Ishikawa (cell line): ENCODE measurements around the gene TUBGCP6.

Experiments
- CEBPB ChIP-seq: IDR thresholded peaks from 2 replicates; pipeline ENCODE4 v1.6.1; 2012
- CREB1 ChIP-seq: IDR thresholded peaks from 2 replicates; pipeline ENCODE4 v1.6.1; 2012; ENCODE audit warnings: low read depth
- EGR1 ChIP-seq: IDR thresholded peaks from 2 replicates; pipeline ENCODE4 v1.6.1; 2012
- EP300 ChIP-seq: IDR thresholded peaks from 2 replicates; pipeline ENCODE4 v1.6.1; 2012; ENCODE audit warnings: borderline replicate concordance
- FOXM1 ChIP-seq: IDR thresholded peaks from 2 replicates; pipeline ENCODE4 v1.6.1; 2012; ENCODE audit warnings: low read depth, borderline replicate concordance
- NFIC ChIP-seq: IDR thresholded peaks from 2 replicates; pipeline ENCODE4 v1.6.1; 2012
- RAD21 ChIP-seq: IDR thresholded peaks from 2 replicates; pipeline ENCODE4 v1.6.1; 2012; ENCODE audit warnings: low read depth
- TAF1 ChIP-seq: IDR thresholded peaks from 2 replicates; pipeline ENCODE4 v1.6.1; 2012; ENCODE audit warnings: low read depth, mild to moderate bottlenecking
- TCF12 ChIP-seq: IDR thresholded peaks from 2 replicates; pipeline ENCODE4 v1.6.1; 2012; ENCODE audit warnings: low read depth
- TEAD4 ChIP-seq: IDR thresholded peaks from 2 replicates; pipeline ENCODE4 v1.6.1; 2012
- YY1 ChIP-seq: IDR thresholded peaks from 2 replicates; pipeline ENCODE4 v1.6.1; 2012; ENCODE audit warnings: low read depth
- ZBTB7A ChIP-seq: IDR thresholded peaks from 2 replicates; pipeline ENCODE4 v1.6.1; 2012; ENCODE audit warnings: low read depth
- TF ChIP-seq, protein P1 (sequence below): IDR thresholded peaks from 2 replicates; pipeline ENCODE4 v1.6.1; 2012
- TF ChIP-seq, protein P2 (sequence below): IDR thresholded peaks from 2 replicates; pipeline ENCODE4 v1.6.1; 2012
- TF ChIP-seq, protein P3 (sequence below): IDR thresholded peaks from 2 replicates; pipeline ENCODE4 v1.6.1; 2012; ENCODE audit warnings: low read depth, mild to moderate bottlenecking

TUBGCP6 gene

DNA sequence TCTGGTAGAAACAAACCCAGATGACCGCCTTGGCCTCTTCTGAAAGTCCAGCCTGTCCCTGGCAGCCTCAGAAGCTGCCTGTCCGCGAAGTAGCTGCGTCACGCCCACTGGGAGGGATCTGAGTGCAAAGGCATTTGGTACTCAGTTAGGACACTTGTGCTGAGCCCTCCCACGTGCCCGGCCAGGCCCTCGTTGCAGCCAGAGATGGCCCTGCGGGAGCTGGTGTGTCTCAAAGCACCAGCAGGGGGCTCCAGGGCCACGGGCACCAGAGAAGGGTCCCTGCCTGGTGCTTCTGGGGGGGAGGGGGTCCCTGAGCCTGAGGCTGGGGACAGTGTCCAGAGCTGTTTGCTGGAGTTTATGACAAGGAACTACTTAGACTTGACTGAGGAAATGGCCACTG, 38.2 kb downstream of the TUBGCP6 start:
- TF ChIP-seq CREB1, result no peak
- TF ChIP-seq FOXM1, result no peak
- TF ChIP-seq ZBTB7A, result no peak
- TF ChIP-seq CEBPB, result no peak
- peak; percentile 32; the same call in 1 of the 2 replicates for TF ChIP-seq RAD21
- no peak for TF ChIP-seq TEAD4
- TF ChIP-seq TCF12, result no peak
- no peak for TF ChIP-seq EGR1
- TF ChIP-seq, protein P1, sequence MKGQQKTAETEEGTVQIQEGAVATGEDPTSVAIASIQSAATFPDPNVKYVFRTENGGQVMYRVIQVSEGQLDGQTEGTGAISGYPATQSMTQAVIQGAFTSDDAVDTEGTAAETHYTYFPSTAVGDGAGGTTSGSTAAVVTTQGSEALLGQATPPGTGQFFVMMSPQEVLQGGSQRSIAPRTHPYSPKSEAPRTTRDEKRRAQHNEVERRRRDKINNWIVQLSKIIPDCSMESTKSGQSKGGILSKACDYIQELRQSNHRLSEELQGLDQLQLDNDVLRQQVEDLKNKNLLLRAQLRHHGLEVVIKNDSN, result peak; percentile 30; the same call in 1 of the 2 replicates
- no peak for TF ChIP-seq EP300
- TF ChIP-seq YY1, result no peak
- TF ChIP-seq, protein P2, sequence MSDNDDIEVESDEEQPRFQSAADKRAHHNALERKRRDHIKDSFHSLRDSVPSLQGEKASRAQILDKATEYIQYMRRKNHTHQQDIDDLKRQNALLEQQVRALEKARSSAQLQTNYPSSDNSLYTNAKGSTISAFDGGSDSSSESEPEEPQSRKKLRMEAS, result 0 out of 2 replicates have a peak, but pooled peaks have one; percentile 19

DNA sequence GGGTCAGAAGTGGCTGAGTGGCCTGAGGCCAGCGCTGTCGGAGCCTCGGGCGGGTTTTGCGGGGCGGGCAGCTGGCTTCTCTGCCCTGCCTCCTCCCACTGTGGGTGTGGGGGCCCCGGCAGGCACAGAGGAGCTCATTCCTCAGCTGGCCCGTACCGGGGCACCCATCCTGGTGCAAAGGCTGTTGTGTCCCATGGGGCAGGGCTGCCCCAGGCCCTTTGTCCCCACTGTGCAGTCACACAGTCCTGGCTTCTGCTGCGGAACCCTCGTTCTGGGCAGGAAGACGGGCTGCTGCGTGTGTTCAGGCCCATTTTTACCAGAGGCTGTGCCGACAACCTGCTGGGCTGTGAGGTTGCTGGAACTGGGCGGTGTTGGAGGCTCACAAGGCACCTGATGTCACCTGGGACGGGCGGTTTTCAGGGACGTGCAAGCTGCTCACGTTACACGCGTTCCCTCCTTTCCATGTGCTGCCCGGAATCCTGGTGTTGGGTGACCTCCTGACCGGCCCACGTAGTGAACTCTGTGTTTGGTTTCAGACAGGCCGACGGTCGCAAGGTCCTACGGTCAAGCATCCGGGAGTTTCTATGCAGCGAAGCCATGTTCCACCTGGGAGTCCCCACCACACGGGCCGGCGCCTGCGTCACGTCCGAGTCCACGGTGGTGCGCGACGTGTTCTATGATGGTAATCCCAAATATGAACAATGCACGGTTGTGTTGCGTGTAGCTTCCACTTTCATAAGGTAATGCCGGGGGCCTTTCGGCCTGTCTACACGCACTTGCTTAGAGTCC, 38.8 kb downstream of the TUBGCP6 start:
- TF ChIP-seq CEBPB (no peak), NFIC (no peak), ZBTB7A (no peak), EP300 (no peak), CREB1 (no peak), FOXM1 (no peak)
- TF ChIP-seq, protein P2, result no peak
- TF ChIP-seq, protein P3, sequence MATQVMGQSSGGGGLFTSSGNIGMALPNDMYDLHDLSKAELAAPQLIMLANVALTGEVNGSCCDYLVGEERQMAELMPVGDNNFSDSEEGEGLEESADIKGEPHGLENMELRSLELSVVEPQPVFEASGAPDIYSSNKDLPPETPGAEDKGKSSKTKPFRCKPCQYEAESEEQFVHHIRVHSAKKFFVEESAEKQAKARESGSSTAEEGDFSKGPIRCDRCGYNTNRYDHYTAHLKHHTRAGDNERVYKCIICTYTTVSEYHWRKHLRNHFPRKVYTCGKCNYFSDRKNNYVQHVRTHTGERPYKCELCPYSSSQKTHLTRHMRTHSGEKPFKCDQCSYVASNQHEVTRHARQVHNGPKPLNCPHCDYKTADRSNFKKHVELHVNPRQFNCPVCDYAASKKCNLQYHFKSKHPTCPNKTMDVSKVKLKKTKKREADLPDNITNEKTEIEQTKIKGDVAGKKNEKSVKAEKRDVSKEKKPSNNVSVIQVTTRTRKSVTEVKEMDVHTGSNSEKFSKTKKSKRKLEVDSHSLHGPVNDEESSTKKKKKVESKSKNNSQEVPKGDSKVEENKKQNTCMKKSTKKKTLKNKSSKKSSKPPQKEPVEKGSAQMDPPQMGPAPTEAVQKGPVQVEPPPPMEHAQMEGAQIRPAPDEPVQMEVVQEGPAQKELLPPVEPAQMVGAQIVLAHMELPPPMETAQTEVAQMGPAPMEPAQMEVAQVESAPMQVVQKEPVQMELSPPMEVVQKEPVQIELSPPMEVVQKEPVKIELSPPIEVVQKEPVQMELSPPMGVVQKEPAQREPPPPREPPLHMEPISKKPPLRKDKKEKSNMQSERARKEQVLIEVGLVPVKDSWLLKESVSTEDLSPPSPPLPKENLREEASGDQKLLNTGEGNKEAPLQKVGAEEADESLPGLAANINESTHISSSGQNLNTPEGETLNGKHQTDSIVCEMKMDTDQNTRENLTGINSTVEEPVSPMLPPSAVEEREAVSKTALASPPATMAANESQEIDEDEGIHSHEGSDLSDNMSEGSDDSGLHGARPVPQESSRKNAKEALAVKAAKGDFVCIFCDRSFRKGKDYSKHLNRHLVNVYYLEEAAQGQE, result no peak
- TF ChIP-seq, protein P1, result no peak

DNA sequence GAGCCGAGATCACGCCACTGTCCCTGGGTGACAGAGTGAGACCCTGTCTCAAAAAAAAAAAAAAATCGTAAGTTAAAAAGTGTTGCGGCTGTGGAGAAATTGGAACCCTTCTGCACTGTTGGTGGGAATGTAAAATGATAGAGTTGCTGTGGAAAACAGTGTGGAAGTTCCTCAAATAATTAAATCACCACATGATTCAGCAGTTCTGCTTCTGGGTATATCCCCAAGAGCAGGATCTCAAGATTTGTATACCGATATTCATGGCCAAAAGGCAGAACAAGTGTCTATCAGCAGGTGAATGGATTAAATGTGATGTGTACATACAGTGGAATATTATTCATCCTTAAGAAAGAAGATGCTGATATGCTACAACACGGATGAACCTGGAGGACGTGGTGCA, 40.3 kb downstream of the TUBGCP6 start:
- TF ChIP-seq YY1 (no peak), TCF12 (no peak), RAD21 (no peak), EGR1 (no peak), FOXM1 (no peak), CREB1 (no peak), TEAD4 (no peak), ZBTB7A (no peak), NFIC (no peak), EP300 (no peak), CEBPB (no peak), TAF1 (no peak)
- TF ChIP-seq, protein P3, result no peak
- TF ChIP-seq, protein P1, result no peak
- TF ChIP-seq, protein P2, result no peak

DNA sequence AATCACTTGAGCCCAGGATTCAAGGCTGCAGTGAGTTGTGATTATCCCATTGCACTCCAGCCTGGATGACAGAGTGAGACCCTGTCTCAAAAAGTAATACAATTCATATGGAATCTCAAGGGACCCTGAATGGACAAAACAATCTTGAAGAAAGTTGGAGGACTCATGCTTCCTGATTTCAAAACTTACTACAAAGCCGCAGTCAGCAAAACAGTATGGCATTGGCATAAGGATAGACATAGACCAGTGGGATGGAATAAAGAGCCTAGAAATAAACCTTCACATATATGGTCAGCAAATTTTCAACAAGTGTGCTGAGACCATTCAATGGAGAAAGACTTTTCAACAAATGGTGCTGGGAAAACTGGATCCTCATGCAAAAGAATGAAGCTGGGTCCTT, 41.5 kb downstream of the TUBGCP6 start:
- no peak for TF ChIP-seq RAD21
- TF ChIP-seq, protein P2, result no peak
- TF ChIP-seq CREB1, result no peak
- TF ChIP-seq TCF12, result no peak
- no peak for TF ChIP-seq TAF1
- no peak for TF ChIP-seq YY1
- no peak for TF ChIP-seq EP300
- no peak for TF ChIP-seq CEBPB
- no peak for TF ChIP-seq TEAD4
- no peak for TF ChIP-seq FOXM1
- TF ChIP-seq NFIC, result no peak
- TF ChIP-seq EGR1, result no peak
- TF ChIP-seq, protein P3, result no peak
- TF ChIP-seq ZBTB7A, result no peak
- TF ChIP-seq, protein P1, result no peak
